Measurements from ENCODE around the gene C11orf16.
A peak's percentile ranks its signal among the peaks of the same experiment; 100 is the strongest.
"Not testable (repeated sequence)": the region's sequence is repeated elsewhere in the genome, so short reads cannot be mapped to it uniquely, and the experiment has no call there.

C11orf16 gene

DNA sequence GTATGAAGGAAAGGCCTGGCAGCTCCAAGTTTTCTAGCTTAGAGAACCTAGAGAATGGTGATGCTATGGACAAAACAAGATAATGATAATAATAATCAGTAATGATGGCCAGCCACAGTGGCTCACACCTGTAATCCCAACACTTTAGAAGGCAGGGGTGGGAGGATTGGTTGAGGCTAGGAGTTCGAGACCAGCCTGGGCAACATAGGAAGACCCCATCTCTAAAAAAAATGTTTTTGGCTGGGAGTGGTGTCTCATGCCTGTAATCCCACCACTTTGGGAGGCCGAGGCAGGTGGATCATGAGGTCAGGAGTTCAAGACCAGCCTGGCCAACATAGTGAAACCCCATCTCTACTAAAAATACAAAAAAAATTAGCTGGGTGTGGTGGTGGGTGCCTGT, 3.0 kb upstream of the C11orf16 start:
- DNase-seq: not testable (repeated sequence)

DNA sequence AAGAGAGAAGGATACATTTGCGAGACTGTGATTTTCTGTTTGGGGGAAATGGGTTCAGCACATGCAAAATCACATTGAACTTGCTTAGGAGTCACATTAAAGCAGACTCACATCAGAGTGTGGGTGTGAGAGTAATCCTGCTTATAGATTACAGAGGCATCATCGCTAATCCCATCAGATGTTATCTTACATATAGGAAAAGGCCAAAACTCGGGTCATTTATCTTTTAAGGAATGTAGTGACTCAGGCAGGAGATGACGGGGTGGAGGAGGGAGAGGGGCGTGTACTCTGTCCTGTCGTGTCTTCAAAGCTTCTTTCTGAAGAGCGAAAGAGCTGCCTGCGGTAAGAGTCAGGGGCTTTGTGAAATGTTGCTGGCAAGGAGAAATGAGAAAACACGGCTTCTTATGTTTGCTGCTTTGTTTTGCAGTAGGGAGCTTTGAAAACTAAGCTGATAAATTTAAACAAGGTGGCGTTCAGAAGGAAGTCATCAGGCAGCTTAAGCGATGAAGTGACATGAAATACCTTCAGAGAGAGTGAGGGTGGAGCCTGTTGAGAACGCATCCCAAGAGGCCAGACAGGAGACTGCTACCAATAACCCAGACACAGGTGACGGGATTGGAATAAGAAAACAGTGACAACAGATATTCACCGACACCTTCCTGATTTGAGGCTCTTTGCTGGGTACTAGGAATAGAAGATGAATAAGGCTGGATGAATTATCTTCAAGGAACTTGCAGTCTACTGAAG, 2.2 kb upstream of the C11orf16 start:
- DNase-seq: no peak

DNA sequence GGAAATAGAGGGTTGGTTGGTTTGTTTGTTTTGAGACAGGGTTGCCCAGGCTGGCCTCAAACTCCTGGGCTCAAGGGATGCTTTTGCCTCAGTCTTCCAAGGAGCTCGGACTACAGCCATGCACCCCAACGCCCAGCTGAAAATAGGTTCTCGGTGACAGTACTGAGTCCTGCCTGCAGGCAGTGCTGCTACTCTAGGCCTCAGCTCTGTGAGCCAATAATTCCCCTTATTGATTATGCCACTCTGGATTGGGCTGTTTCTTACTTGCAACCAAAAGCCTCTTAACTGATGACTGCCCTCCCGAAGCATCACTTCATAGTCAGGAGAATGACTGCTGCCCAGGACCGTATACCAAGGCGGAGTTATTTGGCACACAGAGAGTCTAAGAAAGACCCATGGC, 1.2 kb upstream of the C11orf16 start:
- no peak for DNase-seq

DNA sequence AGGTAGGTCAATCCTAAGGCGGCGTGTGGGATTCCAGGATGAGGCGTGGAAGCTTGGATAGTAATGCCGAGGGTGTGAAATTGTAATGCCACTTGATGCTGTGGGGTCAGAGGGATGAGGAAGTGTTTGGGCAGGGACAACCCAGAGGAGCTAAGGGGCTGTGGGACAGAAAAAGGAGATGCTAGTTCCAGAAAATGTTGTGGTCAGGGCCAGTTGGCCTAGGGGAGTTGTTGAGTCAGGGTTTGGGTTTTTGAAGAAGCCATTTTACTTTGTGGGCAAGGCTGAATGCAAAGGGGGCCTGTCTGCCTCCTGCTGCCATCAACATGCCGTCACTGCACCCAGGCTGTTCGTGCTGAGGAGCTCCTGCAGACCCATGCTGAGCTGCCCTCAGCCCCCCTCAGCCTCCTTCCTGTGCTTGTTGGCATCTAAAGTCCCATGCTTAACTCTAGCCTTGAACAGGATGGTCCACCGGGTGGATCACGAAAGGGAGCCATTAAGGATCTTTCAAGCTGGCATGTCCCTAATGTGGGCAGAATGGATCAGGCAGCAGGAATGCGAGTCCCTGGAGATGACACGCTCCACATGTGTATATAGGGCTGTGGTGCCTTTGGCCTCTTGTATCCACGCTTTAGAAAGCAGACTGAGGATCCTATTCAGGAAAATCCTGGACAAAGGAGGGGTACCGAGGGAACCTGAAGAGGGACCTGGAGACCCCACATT, 2.1 kb downstream of the C11orf16 start:
- DNase-seq: no peak

DNA sequence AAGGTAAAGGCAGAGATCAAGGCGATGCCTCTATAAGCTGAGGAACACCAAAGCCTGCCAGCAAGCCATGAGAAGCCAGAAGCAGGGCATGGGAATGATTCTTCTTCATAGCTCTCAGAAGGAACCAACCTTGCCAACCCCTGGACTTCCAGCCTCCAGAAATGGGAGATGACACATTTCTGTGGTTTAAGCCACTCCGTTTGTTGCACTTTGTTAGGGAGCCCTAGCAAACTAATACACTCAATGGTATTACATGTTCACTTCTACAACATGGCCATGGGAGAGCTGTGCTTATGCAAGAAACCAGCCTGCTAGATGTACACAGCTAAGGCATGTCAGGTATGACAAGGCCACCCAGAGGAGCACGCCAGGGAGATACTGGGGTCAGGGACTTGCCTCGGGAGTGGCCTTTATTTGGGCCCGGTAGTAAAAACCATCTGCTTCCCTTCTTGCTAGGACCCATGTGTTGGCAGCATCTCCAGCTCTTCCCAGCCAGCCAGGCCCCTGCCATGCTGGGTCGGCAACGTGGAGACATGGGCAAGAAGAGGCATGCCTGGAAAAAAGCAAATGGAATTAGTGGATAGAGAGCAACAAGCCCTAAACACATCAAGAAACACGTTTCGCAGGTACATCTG, 3.6 kb downstream of the C11orf16 start:
- no peak for DNase-seq

DNA sequence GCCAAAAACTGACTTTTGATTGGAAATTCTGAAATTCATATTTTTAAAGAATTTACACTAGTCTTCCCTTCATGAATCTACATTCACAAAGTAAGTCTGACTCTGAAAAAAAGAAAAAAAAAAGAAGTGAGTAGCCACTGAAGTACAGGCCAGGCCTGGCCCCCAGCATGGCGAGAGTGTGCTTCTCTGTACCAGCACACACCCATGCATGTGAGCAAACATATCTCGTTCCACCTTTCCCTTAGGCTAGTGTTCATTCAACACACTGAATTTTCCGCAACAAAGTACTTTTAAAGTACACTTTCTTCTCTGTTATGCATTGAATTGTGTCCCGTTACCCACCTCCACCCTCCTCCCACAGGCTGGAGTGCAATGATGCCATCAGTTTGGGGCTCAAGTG, 4.5 kb downstream of the C11orf16 start:
- DNase-seq: no peak

DNA sequence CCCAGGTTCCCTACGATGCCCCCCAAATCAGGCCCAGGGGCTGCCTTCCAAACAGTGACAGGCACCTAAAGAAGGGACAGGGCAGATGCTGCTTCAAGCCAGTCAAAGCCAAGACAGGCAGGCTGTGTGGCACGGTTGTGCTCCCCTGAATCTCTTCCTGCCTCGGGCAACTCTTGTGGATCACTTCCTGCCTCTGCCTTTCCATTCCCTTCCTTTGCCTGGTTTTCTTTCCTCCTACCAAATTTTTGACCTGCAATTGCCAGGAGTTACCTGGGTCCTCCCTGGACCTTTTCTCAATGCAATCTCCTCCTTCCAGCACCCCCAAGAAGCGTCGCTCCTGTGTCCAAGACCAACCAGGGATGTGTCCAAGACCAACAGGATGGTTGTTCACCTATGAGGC, 5.5 kb downstream of the C11orf16 start:
- no peak for DNase-seq

DNA sequence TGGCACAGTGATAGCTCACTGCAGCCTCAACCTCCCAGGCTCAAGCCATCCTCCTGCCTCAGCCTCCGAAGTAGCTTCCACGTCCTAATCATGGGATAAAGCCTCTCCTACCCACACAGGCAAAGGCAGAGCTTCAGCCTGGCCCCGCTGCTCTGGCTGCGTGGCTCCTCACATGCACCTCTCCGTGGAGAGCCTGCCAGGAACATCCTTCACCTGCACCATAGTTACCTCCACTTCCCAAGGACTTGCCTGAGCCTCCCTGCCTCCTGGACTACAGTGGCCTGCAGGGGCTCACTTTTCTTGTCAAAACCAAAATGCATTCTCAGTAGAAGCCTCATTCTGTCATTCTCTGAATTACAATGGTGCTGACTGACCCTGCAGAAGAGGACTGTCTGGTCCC, 6.5 kb downstream of the C11orf16 start:
- DNase-seq: no peak

DNA sequence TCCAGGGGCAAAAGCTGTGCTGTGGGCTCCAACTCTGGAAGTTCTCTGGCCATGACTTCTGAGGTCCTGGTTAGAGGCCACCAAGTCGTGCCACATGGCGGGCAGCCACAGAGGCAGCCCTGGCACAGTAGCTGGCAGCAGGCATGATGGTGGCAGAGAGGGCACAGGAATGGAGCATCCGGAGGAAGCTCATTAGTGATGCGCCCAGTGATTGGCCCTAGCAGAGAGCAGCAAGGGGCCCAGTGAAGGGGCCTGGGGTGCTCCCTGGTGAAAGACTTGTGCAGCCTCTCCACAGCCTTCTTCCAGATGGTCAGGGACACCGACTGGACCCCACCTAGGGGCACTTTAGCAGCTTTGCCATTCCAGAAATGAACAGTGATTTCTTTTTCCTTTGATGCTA, 7.0 kb downstream of the C11orf16 start:
- no peak for DNase-seq

DNA sequence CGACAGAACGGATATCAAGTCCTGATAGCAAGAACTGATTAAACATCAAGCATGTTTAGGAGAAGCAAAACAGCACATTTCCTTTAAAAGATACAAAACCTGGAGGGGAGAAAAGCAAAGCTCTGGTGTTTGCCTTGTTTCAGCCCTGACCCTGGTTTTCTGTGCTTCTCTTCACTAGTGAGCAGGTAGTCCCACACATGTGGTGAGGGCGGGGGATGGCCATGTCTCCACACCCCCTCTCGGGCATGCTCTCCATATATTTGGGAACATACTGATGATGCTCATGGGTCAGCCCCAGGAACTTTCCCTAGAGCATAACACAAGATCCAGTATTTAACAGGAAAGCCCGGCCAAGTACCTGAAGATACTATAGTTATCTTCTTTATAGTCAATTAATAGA, 10.1 kb downstream of the C11orf16 start:
- DNase-seq: no peak

DNA sequence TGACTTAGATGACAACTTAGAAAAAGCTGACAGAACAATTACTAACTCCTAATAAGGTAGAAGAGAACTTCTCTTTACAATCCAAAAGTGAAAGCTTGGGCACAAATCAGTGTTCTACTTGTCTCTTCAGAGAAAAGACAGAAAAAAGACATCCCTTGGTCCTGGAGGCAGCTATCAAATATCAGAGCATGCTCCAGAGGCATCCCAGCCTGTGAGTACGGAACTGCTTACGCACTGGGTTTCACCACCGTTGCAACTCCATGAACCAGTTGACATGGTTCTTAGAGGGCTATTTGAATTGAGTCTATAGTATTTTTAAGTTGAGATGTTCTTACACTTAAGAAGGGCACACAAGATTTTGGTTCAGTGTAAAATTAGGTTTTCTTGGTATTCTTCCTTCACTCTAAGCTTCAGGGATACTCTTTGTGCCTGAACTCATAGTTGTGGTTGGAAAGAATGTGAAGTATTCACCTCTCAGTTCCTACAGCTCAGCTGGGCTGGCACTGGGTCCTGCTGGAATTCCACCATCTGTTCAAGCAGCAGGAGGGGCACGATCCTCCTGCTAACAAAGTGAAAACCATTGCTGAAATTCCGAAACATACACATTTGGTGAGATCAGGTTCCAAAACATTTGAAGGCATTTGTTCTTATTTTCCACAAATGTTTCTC, 15.5 kb downstream of the C11orf16 start:
- no peak for DNase-seq

DNA sequence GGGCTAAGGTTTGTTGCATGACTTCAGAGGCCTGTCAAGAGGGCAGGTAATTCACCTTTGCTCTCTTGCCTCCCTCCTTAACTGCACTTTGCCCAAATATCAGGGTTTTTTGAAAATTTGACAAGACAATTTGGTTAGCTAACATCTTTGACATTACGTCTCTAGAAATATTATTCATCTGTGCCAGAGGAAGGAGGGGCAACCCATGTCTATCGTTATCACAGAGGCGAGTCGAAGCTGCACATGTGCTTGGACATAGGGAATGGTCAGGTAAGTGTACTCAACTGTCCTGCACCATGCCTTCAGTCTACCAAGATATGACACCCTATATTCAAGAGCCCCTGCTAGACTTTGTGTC, 18.1 kb downstream of the C11orf16 start:
- no peak for DNase-seq

DNA sequence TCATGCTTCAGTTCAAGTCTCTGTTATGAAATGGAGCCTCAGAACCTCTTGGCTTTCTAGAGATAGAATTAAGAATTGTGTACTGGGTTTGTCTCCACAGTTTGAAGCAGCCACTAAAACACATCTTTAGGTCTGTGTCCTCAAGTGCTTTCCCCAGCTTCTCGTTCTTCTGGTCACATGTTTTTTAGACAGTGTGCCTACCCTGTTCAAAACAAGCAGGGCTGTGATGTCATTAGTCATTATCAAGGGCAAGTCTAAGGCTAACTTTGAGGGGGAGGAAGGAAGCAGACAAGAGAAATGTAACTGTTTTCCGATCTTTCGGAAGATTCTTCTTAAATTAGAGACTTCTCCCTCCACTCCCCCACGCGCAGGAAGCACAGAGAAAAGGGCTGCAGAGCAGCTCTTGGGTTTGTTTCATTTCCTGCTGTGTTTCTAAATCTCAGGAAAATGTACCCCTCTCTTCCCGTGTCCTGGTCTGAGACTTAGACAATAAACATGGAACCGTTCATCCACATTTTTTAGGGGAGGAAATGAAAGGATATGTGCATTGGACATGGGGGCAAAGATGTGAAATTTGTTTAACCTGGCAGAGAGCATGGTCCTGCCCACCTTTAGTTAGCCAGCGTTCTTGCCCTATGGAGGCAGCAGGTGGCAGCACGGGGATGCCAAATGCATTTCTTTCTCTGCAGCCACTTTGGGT, 18.6 kb downstream of the C11orf16 start:
- DNase-seq: no peak

DNA sequence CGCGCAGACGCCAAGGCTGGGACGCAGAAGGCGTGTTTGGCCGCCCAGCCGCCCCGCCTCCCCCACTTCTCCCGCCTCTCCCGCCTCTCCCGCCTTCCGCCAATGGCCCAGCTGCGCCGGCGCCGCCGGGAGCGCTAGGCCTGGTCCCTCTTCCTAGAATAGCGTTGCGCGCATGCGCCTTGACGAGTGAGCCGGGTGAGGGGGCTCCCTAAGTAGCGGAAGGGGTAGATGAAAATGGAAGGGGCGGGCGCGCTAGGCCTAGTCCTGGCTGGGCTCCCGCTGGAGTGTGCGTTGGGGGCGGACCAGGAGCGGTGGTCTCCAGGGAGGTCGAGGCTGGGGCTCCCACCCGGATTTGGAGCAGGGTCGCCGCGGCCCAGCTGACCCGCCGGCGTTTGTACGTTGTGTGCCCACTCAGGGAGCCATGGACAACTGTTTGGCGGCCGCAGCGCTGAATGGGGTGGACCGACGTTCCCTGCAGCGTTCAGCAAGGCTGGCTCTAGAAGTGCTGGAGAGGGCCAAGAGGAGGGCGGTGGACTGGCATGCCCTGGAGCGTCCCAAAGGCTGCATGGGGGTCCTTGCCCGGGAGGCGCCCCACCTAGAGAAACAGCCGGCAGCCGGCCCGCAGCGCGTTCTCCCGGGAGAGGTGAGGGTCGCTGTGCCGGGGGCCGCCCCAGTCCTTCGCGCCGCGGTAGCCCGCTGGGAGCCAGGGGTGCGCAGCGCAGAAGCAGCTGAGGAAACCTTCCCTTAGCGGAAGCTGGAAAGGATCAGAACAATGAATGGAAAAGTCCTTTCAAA, 21.5 kb downstream of the C11orf16 start, which contains the start of gene AKIP1:
AKIP1 (plus strand) TSS at position 161 of the 795 bp plus-strand sequence; CDS start at position 422, 261 bp downstream.
- DNase-seq: peak; percentile 84 to 86

DNA sequence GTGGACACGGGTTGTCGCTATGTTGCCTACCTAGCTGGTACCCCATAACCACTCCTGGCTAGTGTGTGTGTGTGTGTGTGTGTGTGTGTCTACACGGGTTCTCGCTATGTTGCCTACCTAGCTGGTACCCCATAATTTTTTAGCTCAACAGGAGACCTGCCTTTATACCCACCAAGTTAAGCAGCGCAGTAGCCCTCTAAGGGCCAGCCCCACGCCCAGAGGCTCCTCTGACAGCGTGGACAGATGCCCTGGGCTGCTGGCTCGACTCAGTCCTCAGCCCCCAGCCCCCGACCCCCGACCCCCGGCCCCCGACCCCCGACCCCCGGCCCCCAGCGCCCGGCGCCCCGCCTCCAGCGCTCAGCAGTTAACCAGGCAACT, 22.1 kb downstream of the C11orf16 start:
- DNase-seq: no peak

DNA sequence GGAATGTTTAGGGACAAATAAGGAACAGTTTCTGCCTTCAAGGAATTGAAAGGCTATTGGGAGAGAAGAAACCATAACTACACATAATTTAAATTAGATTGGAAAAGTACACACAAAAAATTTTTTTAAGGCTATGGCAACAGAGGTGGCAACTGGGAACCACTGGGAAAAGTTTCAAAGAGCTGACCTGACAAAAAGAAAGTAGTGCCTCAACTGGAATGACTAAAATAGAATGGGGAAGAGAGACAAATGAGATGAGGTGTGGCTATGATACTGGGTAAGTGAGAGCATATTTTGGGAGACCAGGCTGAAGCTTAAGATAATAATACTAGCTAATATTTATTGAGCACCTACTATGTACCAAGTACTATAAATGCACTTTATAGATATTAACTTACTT, 24.6 kb downstream of the C11orf16 start:
- DNase-seq: no peak

DNA sequence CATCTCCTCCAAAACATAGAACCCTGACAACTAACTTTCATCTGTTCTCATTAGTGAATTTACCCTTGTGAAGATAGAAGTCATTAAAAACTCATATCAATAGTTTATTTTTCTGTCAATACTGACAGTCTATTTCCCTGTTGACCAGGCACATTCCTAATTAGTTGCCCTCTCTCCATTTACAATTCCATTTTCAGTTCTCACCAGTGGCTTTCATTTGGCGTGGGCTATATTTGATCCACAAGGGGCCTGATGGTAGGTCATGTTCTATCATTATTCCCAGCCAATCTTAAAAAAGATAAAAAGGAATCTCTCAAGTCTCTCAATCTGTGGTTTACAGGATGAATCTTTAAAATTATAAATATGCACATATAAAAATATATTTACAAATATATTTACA, 25.6 kb downstream of the C11orf16 start:
- DNase-seq: no peak

DNA sequence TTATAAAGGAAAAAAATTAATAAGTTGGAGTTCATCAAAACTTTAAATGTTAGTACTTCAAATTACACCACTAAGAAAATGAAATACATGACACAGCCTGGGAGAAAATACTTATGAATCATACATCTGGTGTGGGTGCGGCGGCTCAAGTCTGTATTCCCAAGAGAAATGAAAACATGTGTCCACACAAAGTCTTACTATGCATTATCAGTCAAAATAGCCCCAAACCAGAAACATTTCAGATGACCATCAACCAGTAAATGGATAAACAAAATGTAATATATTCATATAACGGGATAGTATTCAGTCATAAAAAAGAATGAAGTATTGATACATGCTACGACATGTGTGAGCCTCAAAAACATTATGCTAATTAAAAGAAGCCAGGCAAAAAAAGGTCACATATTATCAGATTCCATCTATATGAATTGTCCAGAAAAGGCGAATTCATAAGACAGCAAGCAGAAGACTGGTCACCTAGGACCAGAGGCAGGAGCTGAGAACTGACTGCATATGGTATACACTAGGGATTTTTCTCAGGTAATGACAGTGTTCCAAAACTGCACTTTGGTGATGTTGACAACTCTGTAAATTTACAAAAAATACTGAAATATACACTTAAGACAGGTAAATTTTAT, 27.1 kb downstream of the C11orf16 start:
- no peak for DNase-seq

DNA sequence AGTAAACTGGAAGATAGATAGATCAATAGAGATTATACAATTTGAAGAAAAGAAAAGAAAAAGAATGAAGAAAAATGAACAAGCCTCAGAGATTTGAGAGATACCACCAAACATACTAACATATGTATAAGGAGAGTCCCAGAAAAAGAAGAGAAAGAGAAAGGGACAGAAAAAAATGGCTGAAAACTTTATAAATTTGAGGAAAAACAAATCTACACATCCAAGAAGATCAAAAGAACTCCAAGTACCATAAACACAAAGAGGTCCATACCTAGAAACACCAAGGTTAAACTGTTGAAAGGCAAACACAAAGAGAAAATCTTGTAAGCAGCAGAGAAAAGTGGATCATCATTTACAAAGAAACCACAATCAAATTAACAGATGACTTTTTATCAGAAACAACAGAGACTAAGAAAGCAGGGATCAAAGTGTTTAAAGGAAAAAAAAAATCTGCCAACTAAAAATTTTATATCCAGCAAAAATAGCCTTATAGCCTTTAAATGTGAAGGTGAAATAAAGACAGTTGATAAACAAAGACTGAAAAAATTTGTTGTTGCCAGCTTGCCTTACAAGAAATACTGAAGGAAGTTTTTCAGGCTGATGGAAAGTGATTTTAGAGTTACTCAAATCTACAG, 33.5 kb downstream of the C11orf16 start:
- no peak for DNase-seq

DNA sequence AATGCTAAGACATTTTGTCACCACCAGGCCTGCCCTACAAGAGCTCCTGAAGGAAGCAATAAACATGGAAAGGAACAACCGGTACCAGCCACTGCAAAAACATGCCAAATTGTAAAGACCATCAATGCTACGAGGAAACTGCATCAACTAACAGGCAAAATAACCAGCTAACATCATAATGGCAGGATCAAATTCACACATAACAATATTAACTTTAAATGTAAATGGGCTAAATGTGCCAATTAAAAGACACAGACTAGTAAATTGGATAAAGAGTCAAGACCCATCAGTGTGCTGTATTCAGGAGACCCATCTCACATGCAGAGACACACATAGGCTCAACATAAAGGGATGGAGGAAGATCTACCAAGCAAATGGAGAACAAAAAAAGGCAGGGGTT, 41.6 kb downstream of the C11orf16 start:
- DNase-seq: not testable (repeated sequence)

DNA sequence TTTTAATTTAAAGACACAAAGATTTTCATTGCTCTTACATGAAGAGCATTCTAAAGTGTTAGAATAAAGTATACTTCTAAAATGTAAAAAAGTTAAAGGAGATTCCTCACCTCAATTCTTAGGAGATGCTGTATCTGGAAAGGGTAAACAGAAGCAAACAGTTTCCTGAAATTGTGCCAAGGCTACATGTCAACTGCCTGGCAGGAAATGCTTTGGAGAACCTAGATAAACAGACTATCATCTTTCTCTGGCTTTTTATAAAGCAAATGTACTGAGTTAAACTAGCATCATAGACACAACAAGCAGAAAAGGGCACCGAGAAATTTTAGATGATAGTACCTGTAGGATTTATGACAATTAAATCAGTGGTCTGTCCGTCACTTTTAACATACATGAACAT, 46.4 kb downstream of the C11orf16 start:
- no peak for DNase-seq
